HEK293T (cell line): ENCODE data around the gene ZNF76.

Experiments
- ARNT ChIP-seq: fragments of 450-650 bp; IDR thresholded peaks from 2 replicates; pipeline ENCODE4 v1.6.1; 2017; ENCODE audit warnings: mild to moderate bottlenecking
- ELF4 ChIP-seq: fragments of 450-650 bp; IDR thresholded peaks from 2 replicates; pipeline ENCODE4 v1.6.1; 2017; ENCODE audit warnings: antibody characterized with exemption
- FOXA1 ChIP-seq: fragments of 450-650 bp; IDR thresholded peaks from 2 replicates; pipeline ENCODE4 v1.6.1; 2016; ENCODE audit warnings: mild to moderate bottlenecking
- FOXK2 ChIP-seq: fragments of 450-650 bp; IDR thresholded peaks from 2 replicates; pipeline ENCODE4 v1.6.1; 2016; ENCODE audit warnings: mild to moderate bottlenecking
- FOXM1 ChIP-seq: fragments of 450-650 bp; IDR thresholded peaks from 2 replicates; pipeline ENCODE4 v1.6.1; 2017; ENCODE audit warnings: mild to moderate bottlenecking, borderline replicate concordance
- L3MBTL2 ChIP-seq: fragments of 450-650 bp; conservative IDR thresholded peaks from 2 replicates; pipeline ENCODE4 v1.6.1; 2016; ENCODE audit warnings: mild to moderate bottlenecking
- LEF1 ChIP-seq: fragments of 450-650 bp; IDR thresholded peaks from 2 replicates; pipeline ENCODE4 v1.6.1; 2017; ENCODE audit warnings: mild to moderate bottlenecking, borderline replicate concordance
- SP1 ChIP-seq: fragments of 450-650 bp; IDR thresholded peaks from 2 replicates; pipeline ENCODE4 v1.6.1; 2017
- SUZ12 ChIP-seq: fragments of 450-650 bp; IDR thresholded peaks from 2 replicates; pipeline ENCODE4 v1.6.1; 2016; ENCODE audit warnings: mild to moderate bottlenecking
- ZNF384 ChIP-seq: fragments of 450-650 bp; IDR thresholded peaks from 2 replicates; pipeline ENCODE4 v1.6.1; 2016
- TF ChIP-seq, protein P1 (sequence below): fragments of 450-650 bp; IDR thresholded peaks from 2 replicates; pipeline ENCODE4 v1.6.1; 2016

DNA sequence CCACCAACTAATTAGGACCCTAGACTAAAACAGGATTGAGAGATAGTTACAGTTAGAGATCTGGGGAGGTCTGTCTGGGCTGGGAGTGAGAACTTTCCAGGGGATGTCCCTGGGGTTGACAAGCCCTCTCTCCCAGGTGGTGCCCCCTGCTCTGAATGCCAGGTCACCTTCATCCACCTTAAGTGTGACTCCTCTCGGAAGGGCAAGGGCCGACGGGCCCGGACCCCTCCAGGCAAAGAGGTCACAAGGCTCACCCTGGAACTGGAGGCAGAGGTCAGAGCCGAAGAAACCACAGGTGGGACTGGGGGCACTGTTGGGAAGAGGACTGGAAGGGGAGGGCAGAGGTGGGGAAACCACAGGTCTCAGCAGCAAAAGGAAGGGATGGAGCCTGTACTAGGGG, 17.0 kb upstream of the ZNF76 start:
- no peak for TF ChIP-seq ZNF384
- TF ChIP-seq L3MBTL2, result no peak
- no peak for TF ChIP-seq SP1
- TF ChIP-seq, protein P1, sequence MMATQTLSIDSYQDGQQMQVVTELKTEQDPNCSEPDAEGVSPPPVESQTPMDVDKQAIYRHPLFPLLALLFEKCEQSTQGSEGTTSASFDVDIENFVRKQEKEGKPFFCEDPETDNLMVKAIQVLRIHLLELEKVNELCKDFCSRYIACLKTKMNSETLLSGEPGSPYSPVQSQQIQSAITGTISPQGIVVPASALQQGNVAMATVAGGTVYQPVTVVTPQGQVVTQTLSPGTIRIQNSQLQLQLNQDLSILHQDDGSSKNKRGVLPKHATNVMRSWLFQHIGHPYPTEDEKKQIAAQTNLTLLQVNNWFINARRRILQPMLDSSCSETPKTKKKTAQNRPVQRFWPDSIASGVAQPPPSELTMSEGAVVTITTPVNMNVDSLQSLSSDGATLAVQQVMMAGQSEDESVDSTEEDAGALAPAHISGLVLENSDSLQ, result no peak
- TF ChIP-seq FOXA1, result no peak
- TF ChIP-seq LEF1, result no peak
- no peak for TF ChIP-seq ELF4
- no peak for TF ChIP-seq FOXM1
- TF ChIP-seq SUZ12, result no peak
- no peak for TF ChIP-seq ARNT
- no peak for TF ChIP-seq FOXK2
